ENCODE data around the gene PSD2.

PSD2 gene

DNA sequence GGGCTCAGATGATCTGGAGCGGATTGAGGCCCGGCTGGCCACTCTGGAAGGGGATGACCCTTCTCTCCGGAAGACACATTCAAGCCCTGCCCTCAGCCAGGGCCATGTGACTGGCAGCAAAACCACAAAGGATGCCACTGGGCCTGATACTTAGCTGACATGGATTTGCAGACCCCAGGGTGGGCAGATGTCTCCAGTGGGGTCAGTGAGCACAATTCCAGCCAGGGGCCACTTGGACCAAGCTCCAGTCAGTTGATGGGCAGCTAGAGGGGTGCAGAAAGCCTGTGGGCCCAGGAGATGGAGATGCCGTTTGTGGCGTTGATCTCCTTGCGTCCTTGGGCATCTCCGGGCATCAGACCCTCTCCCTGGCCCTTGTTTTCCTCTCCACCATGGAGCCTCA, 46.7 kb downstream of the PSD2 start:
- H3K4me1 ChIP-seq (ENCODE audit: low read length) = peaks cover 6% of the 10 kb centered on the region; the same call in 1 of the 2 replicates
- no peak overlapping the region for H3K9ac ChIP-seq (ENCODE audit: low read length)
- H3K27me3 ChIP-seq (ENCODE audit: low read depth, low read length) = 0 out of 2 replicates have a peak, but pooled peaks cover 3% of the 10 kb centered on the region
- no peak overlapping the region for H2AFZ ChIP-seq (ENCODE audit: low read depth, low read length)
- H3K9me3 ChIP-seq (ENCODE audit: insufficient read depth, low read length) = no peaks in the 10 kb centered on the region
- H3K79me2 ChIP-seq (ENCODE audit: low read length) = no peaks in the 10 kb centered on the region
- TF ChIP-seq, protein P1, sequence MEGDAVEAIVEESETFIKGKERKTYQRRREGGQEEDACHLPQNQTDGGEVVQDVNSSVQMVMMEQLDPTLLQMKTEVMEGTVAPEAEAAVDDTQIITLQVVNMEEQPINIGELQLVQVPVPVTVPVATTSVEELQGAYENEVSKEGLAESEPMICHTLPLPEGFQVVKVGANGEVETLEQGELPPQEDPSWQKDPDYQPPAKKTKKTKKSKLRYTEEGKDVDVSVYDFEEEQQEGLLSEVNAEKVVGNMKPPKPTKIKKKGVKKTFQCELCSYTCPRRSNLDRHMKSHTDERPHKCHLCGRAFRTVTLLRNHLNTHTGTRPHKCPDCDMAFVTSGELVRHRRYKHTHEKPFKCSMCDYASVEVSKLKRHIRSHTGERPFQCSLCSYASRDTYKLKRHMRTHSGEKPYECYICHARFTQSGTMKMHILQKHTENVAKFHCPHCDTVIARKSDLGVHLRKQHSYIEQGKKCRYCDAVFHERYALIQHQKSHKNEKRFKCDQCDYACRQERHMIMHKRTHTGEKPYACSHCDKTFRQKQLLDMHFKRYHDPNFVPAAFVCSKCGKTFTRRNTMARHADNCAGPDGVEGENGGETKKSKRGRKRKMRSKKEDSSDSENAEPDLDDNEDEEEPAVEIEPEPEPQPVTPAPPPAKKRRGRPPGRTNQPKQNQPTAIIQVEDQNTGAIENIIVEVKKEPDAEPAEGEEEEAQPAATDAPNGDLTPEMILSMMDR (IDR thresholded peaks at IDR 0.05; ENCODE audit: low read depth, low read length) = no peak
- TF ChIP-seq EZH2phosphoT487 (IDR thresholded peaks at IDR 0.05; ENCODE audit: low read depth) = no peak
- no peaks in the 10 kb centered on the region for H4K20me1 ChIP-seq (ENCODE audit: insufficient read depth, low read length)
- H3K27ac ChIP-seq (ENCODE audit: low read length) = no peak overlapping the region
- H3K4me2 ChIP-seq (ENCODE audit: low read length) = no peak overlapping the region
- H3K4me3 ChIP-seq (ENCODE audit: low read length) = no peak overlapping the region
- no peaks in the 10 kb centered on the region for H3K36me3 ChIP-seq (replicated peaks; ENCODE audit: low read depth, low read length)

DNA sequence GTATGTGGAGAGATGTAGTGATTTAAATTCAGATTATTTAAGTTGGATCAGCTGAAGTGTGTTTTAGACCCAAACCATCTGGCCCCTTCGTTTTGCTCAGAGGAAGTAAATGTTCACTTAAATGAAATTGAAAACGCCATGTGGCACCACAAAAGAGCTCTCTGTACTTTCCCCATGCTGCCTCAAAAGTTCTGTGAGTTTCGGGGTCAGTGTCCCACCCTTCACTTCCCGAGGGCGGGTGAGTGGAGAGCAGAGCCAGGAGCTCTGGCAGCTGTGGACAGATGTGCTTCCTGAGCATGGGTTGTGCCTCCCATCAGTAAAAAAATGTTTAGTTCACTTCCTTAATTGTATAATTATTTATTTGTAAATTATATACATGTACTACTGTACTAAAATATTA, 48.4 kb downstream of the PSD2 start:
- Histone ChIP-seq H3K79me2 (ENCODE audit: low read length) (no peaks in the 10 kb centered on the region), H3K36me3 (replicated peaks; ENCODE audit: low read depth, low read length) (no peaks in the 10 kb centered on the region), H3K9ac (ENCODE audit: low read length) (no peak overlapping the region), H3K27ac (ENCODE audit: low read length) (no peak overlapping the region), H3K4me1 (ENCODE audit: low read length) (peaks cover 6% of the 10 kb centered on the region; the same call in 1 of the 2 replicates), H4K20me1 (ENCODE audit: insufficient read depth, low read length) (no peaks in the 10 kb centered on the region), H3K9me3 (ENCODE audit: insufficient read depth, low read length) (no peaks in the 10 kb centered on the region), H3K27me3 (ENCODE audit: low read depth, low read length) (0 out of 2 replicates have a peak, but pooled peaks cover 3% of the 10 kb centered on the region), H2AFZ (ENCODE audit: low read depth, low read length) (no peak overlapping the region), H3K4me2 (ENCODE audit: low read length) (no peak overlapping the region), H3K4me3 (ENCODE audit: low read length) (no peak overlapping the region)
- TF ChIP-seq EZH2phosphoT487 (IDR thresholded peaks at IDR 0.05; ENCODE audit: low read depth) = no peak
- TF ChIP-seq, protein P1 (IDR thresholded peaks at IDR 0.05; ENCODE audit: low read depth, low read length) = no peak

DNA sequence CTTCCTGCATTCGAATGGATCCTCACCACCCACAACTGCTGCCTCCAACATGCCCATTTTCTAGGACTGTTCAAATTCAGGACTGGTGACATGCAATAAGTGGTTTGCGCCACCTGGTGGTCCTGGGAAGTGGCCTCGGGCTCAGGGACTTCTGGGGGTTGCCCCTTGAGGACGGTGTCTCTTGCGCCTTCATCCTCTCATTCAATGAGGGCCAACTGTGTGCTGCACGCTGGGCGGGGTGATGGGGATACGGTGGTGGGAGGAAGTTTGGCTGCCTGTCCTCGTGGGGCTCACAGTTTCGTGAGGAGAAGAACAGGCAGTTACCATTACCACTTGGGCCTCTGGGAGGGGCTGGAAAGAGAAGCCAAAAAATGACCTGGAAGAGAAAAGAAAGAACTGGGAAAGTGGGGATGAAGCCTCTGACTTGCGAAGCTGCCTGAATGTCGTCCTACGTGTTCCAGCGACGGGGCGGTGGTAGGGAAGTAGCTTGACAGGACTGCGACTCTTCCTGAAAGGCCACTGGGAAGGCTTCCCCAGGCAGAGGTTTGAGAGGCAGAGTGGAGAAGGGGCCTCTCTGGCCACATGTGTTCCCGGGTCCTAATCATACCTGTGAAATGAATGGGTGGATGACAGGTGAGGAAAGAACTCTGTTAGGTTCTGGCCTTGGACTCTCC, 49.0 kb downstream of the PSD2 start:
- H3K27ac ChIP-seq (ENCODE audit: low read length) = no peak overlapping the region
- no peaks in the 10 kb centered on the region for H3K36me3 ChIP-seq (replicated peaks; ENCODE audit: low read depth, low read length)
- no peaks in the 10 kb centered on the region for H3K9me3 ChIP-seq (ENCODE audit: insufficient read depth, low read length)
- no peak overlapping the region for H3K9ac ChIP-seq (ENCODE audit: low read length)
- no peak overlapping the region; the same call in 1 of the 2 replicates for H2AFZ ChIP-seq (ENCODE audit: low read depth, low read length)
- H4K20me1 ChIP-seq (ENCODE audit: insufficient read depth, low read length) = no peaks in the 10 kb centered on the region
- peaks cover 6% of the 10 kb centered on the region; the same call in 1 of the 2 replicates for H3K4me1 ChIP-seq (ENCODE audit: low read length)
- H3K27me3 ChIP-seq (ENCODE audit: low read depth, low read length) = 0 out of 2 replicates have a peak, but pooled peaks cover 3% of the 10 kb centered on the region
- H3K4me3 ChIP-seq (ENCODE audit: low read length) = no peak overlapping the region
- peak overlapping the region; percentile 46 for H3K4me2 ChIP-seq (ENCODE audit: low read length)
- TF ChIP-seq EZH2phosphoT487 (IDR thresholded peaks at IDR 0.05; ENCODE audit: low read depth) = no peak
- TF ChIP-seq, protein P1 (IDR thresholded peaks at IDR 0.05; ENCODE audit: low read depth, low read length) = peak; percentile 76
- H3K79me2 ChIP-seq (ENCODE audit: low read length) = no peaks in the 10 kb centered on the region

DNA sequence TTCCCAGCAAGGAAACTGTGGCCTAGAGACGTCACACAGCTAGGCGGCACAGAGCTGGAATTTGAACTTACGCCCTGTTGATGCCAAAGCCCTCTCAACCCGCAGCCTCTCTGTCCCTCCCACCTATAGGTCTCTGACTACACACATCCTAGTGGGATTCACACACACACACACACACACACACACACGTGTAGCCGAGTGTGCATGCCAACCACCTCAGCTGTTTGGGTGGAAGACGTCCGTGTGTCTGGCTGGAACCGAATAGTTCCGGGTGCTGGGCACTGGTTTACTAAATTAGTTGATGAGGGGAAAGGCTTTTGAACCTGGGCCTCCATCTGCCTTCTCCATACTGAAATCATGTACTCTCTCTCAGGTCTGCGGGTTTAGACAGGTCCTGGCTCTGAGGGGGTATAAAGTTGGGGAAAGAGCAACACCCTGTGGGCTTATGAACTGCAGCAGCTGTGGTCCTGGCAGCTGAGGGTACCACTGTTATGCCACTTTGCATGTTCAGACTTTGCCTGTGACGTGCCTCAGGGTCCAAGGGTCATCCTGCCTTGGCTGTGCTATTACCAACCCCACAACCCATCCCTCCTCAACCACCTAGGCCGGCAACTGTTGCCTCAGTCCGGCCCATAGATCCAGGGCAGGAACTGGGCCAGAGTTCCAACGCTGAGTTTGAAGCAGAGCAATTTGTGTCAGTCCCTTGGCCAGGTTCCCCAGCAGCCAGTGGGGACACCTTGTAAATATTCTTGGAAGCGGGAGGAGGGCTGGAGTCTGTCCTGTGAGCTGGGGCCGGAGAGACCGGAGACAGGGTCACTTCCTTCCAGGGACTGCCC, 50.5 kb downstream of the PSD2 start:
- Histone ChIP-seq H3K27me3 (ENCODE audit: low read depth, low read length) (0 out of 2 replicates have a peak, but pooled peaks cover 3% of the 10 kb centered on the region), H3K9ac (ENCODE audit: low read length) (no peak overlapping the region), H2AFZ (ENCODE audit: low read depth, low read length) (no peak overlapping the region), H3K79me2 (ENCODE audit: low read length) (no peaks in the 10 kb centered on the region), H3K4me1 (ENCODE audit: low read length) (peaks cover 6% of the 10 kb centered on the region; the same call in 1 of the 2 replicates), H3K4me2 (ENCODE audit: low read length) (no peak overlapping the region), H4K20me1 (ENCODE audit: insufficient read depth, low read length) (no peaks in the 10 kb centered on the region), H3K4me3 (ENCODE audit: low read length) (no peak overlapping the region), H3K36me3 (replicated peaks; ENCODE audit: low read depth, low read length) (no peaks in the 10 kb centered on the region), H3K9me3 (ENCODE audit: insufficient read depth, low read length) (no peaks in the 10 kb centered on the region), H3K27ac (ENCODE audit: low read length) (no peak overlapping the region)
- no peak for TF ChIP-seq EZH2phosphoT487 (IDR thresholded peaks at IDR 0.05; ENCODE audit: low read depth)
- TF ChIP-seq, protein P1 (IDR thresholded peaks at IDR 0.05; ENCODE audit: low read depth, low read length) = no peak

All from OCI-LY3 (cell line).